ENCODE measurements around the gene TM9SF2.
"Not testable (repeated sequence)": the region's sequence is repeated elsewhere in the genome, so short reads cannot be mapped to it uniquely, and the experiment has no call there.

TM9SF2 gene

GRCh38 chr13:99540530-99540929 is 39.3 kb downstream of the TM9SF2 start:
- DNase-seq, result no peak

- no peak for DNase-seq
Observed at GRCh38 chr13:99542788-99543406, 41.6 kb downstream of the TM9SF2 start.

- DNase-seq, result no peak
Observed at GRCh38 chr13:99545361-99545760, 44.1 kb downstream of the TM9SF2 start.

- no peak for DNase-seq
Observed at GRCh38 chr13:99545979-99546378, 44.7 kb downstream of the TM9SF2 start.

GRCh38 chr13:99546878-99547277 is 45.6 kb downstream of the TM9SF2 start:
- no peak for DNase-seq

- DNase-seq, result peak; percentile 40
Observed at GRCh38 chr13:99548448-99548847, 47.2 kb downstream of the TM9SF2 start.

GRCh38 chr13:99553033-99553432 is 51.8 kb downstream of the TM9SF2 start:
- DNase-seq, result no peak

- DNase-seq, result no peak
Observed at GRCh38 chr13:99555149-99555548, 53.9 kb downstream of the TM9SF2 start.

GRCh38 chr13:99556867-99557443 is 55.7 kb downstream of the TM9SF2 start:
- DNase-seq, result no peak

- DNase-seq, result no peak
Observed at GRCh38 chr13:99558570-99559180, 57.4 kb downstream of the TM9SF2 start.

- DNase-seq, result no peak
Observed at GRCh38 chr13:99559560-99559959, 58.3 kb downstream of the TM9SF2 start.

- no peak for DNase-seq
Observed at GRCh38 chr13:99563404-99563803, 62.1 kb downstream of the TM9SF2 start.

- DNase-seq, result no peak
Observed at GRCh38 chr13:99564386-99564785, 63.1 kb downstream of the TM9SF2 start.

GRCh38 chr13:99565478-99566124 is 64.3 kb downstream of the TM9SF2 start:
- DNase-seq, result no peak

- no peak for DNase-seq
Observed at GRCh38 chr13:99566125-99567083, 65.1 kb downstream of the TM9SF2 start.

- not testable (repeated sequence) for DNase-seq
Observed at GRCh38 chr13:99568901-99569300, 67.6 kb downstream of the TM9SF2 start.

GRCh38 chr13:99572131-99572530 is 70.9 kb downstream of the TM9SF2 start:
- no peak for DNase-seq

- no peak for DNase-seq
Observed at GRCh38 chr13:99572921-99573320, 71.6 kb downstream of the TM9SF2 start.

- DNase-seq, result no peak
Observed at GRCh38 chr13:99575376-99576120, 74.3 kb downstream of the TM9SF2 start.

- DNase-seq, result no peak
Observed at GRCh38 chr13:99577934-99578917, 77.0 kb downstream of the TM9SF2 start.

All from GF-D8 (cell line).